Measurements from ENCODE around the gene MOSPD2. TPM values are rescaled to one million over a fixed set of nuclear protein-coding genes. Genes with fewer than 3 reads are reported as not detected.

MOSPD2 gene
- total RNA-seq (2022; extraction: Qiagen RNA extraction; ENCODE audit: low read depth), result 8.3 to 13.1 TPM (median 9.7 TPM) in 5 replicates

DNA sequence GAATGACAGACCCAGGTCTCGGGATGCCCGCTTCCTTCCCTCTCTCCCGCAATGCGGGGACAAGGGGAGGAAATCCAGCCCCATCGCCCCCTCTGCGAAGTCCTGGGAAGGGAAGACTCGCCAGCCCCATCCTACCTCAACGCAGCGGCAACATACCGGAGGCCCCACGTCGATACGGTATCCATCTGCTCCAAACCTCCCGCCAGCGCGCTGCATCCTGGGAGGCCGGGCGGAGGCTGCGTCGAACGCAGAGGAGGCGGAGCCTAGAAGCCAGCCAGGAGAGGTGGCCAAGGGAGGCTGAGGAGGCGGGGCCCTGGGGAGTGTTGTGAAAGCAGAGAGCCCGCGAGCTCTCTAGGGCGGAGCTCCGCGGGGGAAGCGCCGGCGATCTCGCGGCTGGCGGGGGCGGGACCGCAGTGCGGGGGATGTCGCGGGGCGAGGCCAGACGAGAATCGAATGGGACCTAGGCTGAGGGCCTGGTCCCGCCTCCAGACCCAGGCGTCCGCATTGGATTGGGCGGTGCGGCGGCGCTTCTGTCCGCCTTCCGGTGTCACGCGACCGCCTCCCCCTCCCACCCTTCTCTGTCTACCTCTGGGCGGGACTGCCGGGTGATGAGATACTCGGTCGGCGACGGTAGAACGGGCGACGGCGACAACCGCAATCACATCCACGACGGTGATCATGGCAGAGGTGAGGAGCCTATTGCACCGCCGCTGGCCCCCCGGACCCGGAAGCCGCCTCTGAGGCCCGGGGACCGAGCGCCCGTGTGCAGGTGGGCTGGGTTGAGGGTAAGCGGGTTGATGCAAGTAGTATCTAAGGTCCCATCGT, at the start of gene MOSPD2, which contains the start of gene FANCB:
Gene MOSPD2, plus strand, starts transcription at position 571 of the 825 bp plus-strand sequence. Its CDS starts 108 bp downstream, at position 679.
Gene FANCB, minus strand, starts transcription at position 219 of the 825 bp plus-strand sequence. CDS start 7,559 bp downstream, outside the sequence.

Other genes with a start within 250 kb of the MOSPD2 start
- 2.7 to 4.0 TPM (median 3.4 TPM) in 5 replicates for gene FANCB, start 352 bp upstream of the MOSPD2 start, total RNA-seq (2022; extraction: Qiagen RNA extraction; ENCODE audit: low read depth)

All from A549 treated with CpdA at 1 μM for 4 hours (cell line).